Esophagus (tissue), 2 donors: ENCODE data around the gene MATN3. TPM values are rescaled to one million over a fixed set of nuclear protein-coding genes. Genes with fewer than 3 reads are reported as not detected.
A peak's percentile ranks its signal among the peaks of the same experiment; 100 is the strongest.

Source experiments
- H3K27ac ChIP-seq, 2 donors: one replicate each; pipeline ENCODE4 v1.5.1; 2013; ENCODE audit warnings: low read depth in 2 of 2, mild to moderate bottlenecking in 2 of 2, inconsistent platforms in 1 of 2, low read length in 1 of 2, moderate library complexity in 1 of 2
- H3K27me3 ChIP-seq, 2 donors: one replicate each; pipeline ENCODE4 v1.6.1; 2013; ENCODE audit warnings: low read length in 2 of 2, control low read depth in 1 of 2, mild to moderate bottlenecking in 1 of 2; ENCODE audit not compliant: insufficient read depth in 2 of 2, control insufficient read depth in 1 of 2
- H3K36me3 ChIP-seq, 2 donors: one replicate each; pipeline ENCODE4 v1.6.1; 2013; ENCODE audit warnings: low read length in 1 of 2; ENCODE audit not compliant: control insufficient read depth in 2 of 2, insufficient read depth in 2 of 2
- H3K4me1 ChIP-seq, 2 donors: one replicate each; pipeline ENCODE4 v1.6.1; 2013; ENCODE audit warnings: low read length in 1 of 2; ENCODE audit not compliant: control insufficient read depth in 2 of 2, insufficient read depth in 2 of 2
- H3K4me3 ChIP-seq, 2 donors: one replicate each; pipeline ENCODE4 v1.5.1; 2013; ENCODE audit warnings: low read length in 2 of 2, mild to moderate bottlenecking in 2 of 2, low read depth in 1 of 2, moderate library complexity in 1 of 2
- H3K9me3 ChIP-seq, 2 donors: one replicate each; pipeline ENCODE4 v1.6.1; 2013; ENCODE audit warnings: mild to moderate bottlenecking in 2 of 2, low read depth in 1 of 2, low read length in 1 of 2, moderate library complexity in 1 of 2; ENCODE audit not compliant: control insufficient read depth in 2 of 2, insufficient read depth in 1 of 2
- WGBS, 2 donors: extraction: QIAGEN DNeasy Blood & Tissue Kit; methylation state at CpG; one replicate each; pipeline ENCODE4 v1.1.7; 2013; 5-methylcytosine and 5-hydroxymethylcytosine counted together
- polyA plus RNA-seq, 2 donors: library from polyadenylated mRNA; stranded (reverse); fragments of 200-250 nt; gene quantifications; one replicate each; pipeline ENCODE4 v1.2.3, GENCODE V29; 2013
- donor health status: healthy with polysubstance abuse.
- donor health status: Bipolar disorder and iron deficiency.

Gene MATN3
- polyA plus RNA-seq, 2 donors: 0.14 to 0.42 TPM

GRCh38 chr2:20025065-20025786 is 12.8 kb upstream of the MATN3 start:
- H3K4me3 ChIP-seq: no peak overlapping the region
- no peaks in the 10 kb centered on the region for H3K27me3 ChIP-seq
- peaks cover 2% of the 10 kb centered on the region in 2 donors for H3K36me3 ChIP-seq
- H3K4me1 ChIP-seq: no peaks in the 10 kb centered on the region
- H3K9me3 ChIP-seq: peaks cover 0 to 3% of the 10 kb centered on the region in 2 donors
- no peak overlapping the region for H3K27ac ChIP-seq
- 89 to 91% methylated on average over 3 of the region's 3 CpGs for WGBS, 2 donors

DNA sequence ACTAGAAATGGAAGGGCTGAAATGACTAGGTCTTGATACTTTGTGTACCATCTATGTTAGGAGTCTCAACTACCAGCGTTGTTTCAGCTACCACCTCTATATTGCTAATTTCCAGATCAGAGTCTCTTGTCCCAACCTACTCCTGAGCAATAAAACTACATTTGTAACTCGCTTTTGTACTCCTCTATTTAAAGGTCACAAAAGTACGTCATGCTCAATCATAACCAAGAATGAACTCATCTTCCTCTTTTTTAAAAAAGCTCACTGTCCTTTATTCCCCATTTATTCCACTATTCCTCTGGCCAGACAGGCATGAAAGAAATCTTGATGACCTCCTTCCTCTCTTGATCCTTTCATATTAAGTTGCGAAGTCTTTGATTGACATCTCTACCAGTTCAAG is 11.2 kb upstream of the MATN3 start:
- 94% methylated on average over 4 of the region's 4 CpGs for WGBS, 2 donors
- Histone ChIP-seq H3K27me3 (no peaks in the 10 kb centered on the region), H3K4me3 (no peak overlapping the region), H3K27ac (no peak overlapping the region), H3K4me1 (no peaks in the 10 kb centered on the region), H3K36me3 (no peaks in the 10 kb centered on the region), H3K9me3 (peaks cover 0 to 3% of the 10 kb centered on the region in 2 donors)

DNA sequence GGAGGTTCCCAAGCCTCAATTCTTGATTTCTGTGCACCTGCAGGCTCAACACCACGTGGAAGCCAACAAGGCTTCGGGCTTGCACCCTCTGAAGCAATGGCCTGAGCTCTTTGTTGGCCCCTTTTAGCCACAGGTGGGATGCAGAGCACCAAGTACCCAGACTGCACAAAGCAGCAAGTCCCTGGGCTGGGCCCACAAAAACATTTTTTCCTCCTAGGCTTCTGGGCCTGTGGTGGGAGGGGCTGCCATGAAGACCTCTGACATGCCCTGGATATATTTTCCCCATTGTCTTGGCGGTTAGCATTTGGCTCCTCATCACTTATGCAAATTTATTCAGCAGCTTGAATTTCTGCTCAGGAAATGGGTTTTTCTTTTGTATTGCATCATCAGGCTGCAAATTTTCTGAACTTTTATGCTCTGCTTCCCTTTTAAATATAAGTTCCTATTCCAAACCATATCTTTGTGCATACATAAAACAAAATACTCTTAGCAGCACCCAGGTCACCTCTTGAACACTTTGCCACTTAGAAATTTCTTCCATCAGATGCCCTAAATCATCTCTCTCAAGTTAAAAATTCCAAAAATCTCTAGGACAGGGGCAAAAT is 9.0 kb upstream of the MATN3 start:
- no peak overlapping the region for H3K27ac ChIP-seq
- H3K27me3 ChIP-seq: no peaks in the 10 kb centered on the region
- no peaks in the 10 kb centered on the region for H3K36me3 ChIP-seq
- H3K4me3 ChIP-seq: no peak overlapping the region
- no peaks in the 10 kb centered on the region for H3K4me1 ChIP-seq
- 87 to 88% methylated on average over 3 of the region's 3 CpGs for WGBS, 2 donors
- peaks cover 0 to 3% of the 10 kb centered on the region in 2 donors for H3K9me3 ChIP-seq

DNA sequence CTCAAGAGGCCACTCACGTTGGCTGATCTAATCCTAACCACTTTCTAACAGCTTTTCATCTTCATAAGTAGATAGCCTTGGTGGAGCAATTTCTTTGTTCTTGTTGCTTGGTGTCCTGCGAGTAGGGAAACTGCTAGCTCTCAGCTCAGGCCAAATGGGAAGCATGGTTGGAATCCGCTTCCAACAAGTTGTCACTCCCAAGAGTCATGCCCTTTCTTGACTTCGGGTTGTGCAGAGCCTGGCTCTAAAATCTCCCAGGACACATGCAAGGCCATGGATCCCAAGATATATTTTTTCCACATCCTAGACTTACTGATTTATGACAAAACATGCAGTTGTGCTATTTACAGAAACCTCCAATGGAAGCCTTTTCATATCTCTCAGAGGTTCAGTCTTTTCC is 7.3 kb upstream of the MATN3 start:
- peaks cover 0 to 3% of the 10 kb centered on the region in 2 donors for H3K9me3 ChIP-seq
- WGBS, 2 donors: 80 to 87% methylated on average over 4 of the region's 4 CpGs
- H3K27ac ChIP-seq: no peak overlapping the region
- no peak overlapping the region for H3K4me3 ChIP-seq
- no peaks in the 10 kb centered on the region for H3K36me3 ChIP-seq
- no peaks in the 10 kb centered on the region for H3K4me1 ChIP-seq
- no peaks in the 10 kb centered on the region for H3K27me3 ChIP-seq

GRCh38 chr2:20018601-20019152 is 6.2 kb upstream of the MATN3 start:
- Histone ChIP-seq H3K4me1 (no peaks in the 10 kb centered on the region), H3K27me3 (no peaks in the 10 kb centered on the region), H3K4me3 (no peak overlapping the region), H3K36me3 (no peaks in the 10 kb centered on the region), H3K9me3 (peaks cover 0 to 3% of the 10 kb centered on the region in 2 donors), H3K27ac (no peak overlapping the region)
- 92 to 98% methylated on average over 2 of the region's 2 CpGs for WGBS, 2 donors

DNA sequence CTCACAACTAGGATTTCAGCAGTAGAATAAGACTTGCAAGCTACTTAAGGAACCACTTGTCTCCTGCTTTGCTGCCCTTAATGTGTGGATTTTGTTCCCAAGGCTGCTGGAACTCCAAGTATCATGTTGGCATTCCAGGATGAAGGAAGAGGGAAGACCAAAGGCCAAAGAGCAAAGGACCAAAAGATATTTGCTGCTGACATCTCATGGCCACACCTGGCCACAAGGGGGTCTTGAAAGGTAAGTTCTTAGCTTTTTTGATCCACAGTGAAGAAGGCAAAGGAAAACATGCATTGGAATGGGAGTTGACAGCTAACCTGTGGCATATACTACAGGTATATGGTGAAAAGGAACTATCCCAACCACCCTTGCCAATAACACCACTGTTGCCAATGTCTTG is 3.9 kb upstream of the MATN3 start:
- no peaks in the 10 kb centered on the region for H3K36me3 ChIP-seq
- no peaks in the 10 kb centered on the region for H3K27me3 ChIP-seq
- no peaks in the 10 kb centered on the region for H3K4me1 ChIP-seq
- H3K9me3 ChIP-seq: peaks cover 0 to 2% of the 10 kb centered on the region in 2 donors
- H3K27ac ChIP-seq: no peak overlapping the region
- no peak overlapping the region for H3K4me3 ChIP-seq

DNA sequence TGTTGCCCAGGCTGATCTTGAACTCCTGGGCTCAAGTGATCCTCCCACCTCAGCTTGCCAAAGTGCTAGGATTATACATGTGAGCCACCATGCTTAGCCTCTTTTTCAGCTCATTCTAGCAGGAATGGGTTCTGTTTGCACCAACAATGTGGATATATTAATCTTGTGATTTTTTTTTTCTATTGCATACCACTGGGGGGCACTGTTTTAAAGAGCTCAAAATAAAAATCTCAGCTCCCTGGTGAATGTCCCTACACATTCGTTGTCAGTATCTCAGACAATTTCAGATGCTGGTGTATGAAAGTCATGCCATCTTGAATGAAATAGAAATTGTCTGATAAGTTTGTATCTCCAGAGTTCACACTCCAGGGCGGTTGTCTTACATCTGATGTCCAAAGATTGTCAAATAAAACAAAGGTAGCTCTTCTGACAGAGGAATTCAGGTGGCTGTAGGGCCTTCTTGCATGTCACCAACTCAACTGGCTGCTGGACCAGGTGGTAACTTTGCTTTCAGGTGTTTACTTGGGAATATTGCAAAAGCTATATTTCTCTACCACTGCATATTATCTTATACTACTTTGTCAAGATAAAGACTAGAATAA is 3.1 kb upstream of the MATN3 start:
- H3K4me3 ChIP-seq: no peak overlapping the region
- H3K36me3 ChIP-seq: no peaks in the 10 kb centered on the region
- no peaks in the 10 kb centered on the region for H3K4me1 ChIP-seq
- no peaks in the 10 kb centered on the region for H3K27me3 ChIP-seq
- H3K27ac ChIP-seq: no peak overlapping the region
- no peaks in the 10 kb centered on the region for H3K9me3 ChIP-seq
- WGBS, 2 donors: 13 to 28% methylated on average over 2 of the region's 2 CpGs

DNA sequence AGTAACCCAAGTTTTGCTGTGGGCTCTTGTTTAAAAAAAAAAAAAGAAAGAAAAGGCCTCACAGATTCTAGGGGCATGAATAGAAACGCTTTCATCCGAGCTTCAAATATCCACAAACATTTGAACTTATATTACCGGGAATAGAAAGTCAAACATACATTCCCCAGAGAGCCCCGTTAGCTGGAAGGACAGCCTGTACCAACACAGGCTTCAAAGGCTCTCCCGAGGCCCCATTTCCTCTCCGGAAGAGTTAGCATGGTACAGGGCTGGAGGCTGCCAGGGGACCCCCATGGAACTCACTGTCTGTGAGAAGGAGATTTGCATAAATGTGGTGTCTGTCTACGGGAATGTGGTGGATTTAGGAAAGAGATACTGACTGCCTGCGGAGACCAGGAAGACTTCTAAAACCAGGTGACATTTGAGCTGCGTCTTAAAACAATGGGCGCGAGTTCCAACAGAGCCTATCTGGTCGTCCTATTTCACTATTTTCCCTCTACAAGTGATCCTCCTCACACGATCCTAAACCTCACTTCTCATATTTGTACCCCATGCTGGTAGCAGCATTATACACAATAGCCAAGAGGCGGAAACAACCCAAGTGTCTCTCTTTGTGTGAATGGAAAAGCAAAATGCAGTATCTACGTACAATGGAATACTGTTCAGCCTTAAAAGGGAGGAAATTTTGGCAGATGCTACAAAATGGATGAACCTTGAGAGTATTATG is 820 bp upstream of the MATN3 start:
- H3K27me3 ChIP-seq: no peaks in the 10 kb centered on the region
- 57 to 63% methylated on average over 15 of the region's 15 CpGs for WGBS, 2 donors
- no peaks in the 10 kb centered on the region for H3K9me3 ChIP-seq
- peak overlapping the region in 1 of 2 donors; percentile 54 for H3K4me3 ChIP-seq
- no peaks in the 10 kb centered on the region for H3K4me1 ChIP-seq
- no peaks in the 10 kb centered on the region for H3K36me3 ChIP-seq
- peak overlapping the region; percentile 9 to 46 for H3K27ac ChIP-seq

DNA sequence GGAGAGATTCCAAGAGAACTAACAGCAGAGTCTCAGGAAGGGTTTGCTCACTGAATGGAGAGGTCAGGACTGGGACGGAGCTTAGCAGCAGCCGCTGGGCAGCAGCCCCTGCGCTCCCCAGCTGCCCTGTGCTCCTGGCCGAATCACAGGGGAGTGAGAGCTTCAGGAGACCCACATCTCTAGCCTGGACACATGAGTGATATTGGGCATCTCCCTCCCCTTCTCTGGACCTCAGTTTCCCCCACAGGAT is 511 bp downstream of the MATN3 start:
- no peaks in the 10 kb centered on the region for H3K27me3 ChIP-seq
- peak overlapping the region; percentile 42 to 54 for H3K4me3 ChIP-seq
- H3K27ac ChIP-seq: no peak overlapping the region
- WGBS, 2 donors: 25 to 34% methylated on average over 4 of the region's 4 CpGs
- H3K9me3 ChIP-seq: no peaks in the 10 kb centered on the region
- no peaks in the 10 kb centered on the region for H3K4me1 ChIP-seq
- H3K36me3 ChIP-seq: no peaks in the 10 kb centered on the region
